GM18951 (cell line): ENCODE results near the gene CRY1.
"Not testable (repeated sequence)": the region's sequence is repeated elsewhere in the genome, so short reads cannot be mapped to it uniquely, and the experiment has no call there.

Experiments
- POLR2A ChIP-seq: IDR thresholded peaks from 4 replicates; pipeline ENCODE4 v1.6.1; 2011; ENCODE audit warnings: mild to moderate bottlenecking; ENCODE audit not compliant: insufficient read length, insufficient read depth; ENCODE audit errors: extremely low read depth
- in situ Hi-C: fragments of 300-500 bp; cut with MboI; formaldehyde crosslinking; loops from one replicate; pipeline ENCODE4 v1.12.0; 2022; ENCODE audit warnings: low sequenced_read_pairs, mixed read lengths, inconsistent platforms; ENCODE audit not compliant: unreplicated experiment

The CRY1 gene

GRCh38 chr12:107125833-107126232, 32.5 kb upstream of the CRY1 start:
- TF ChIP-seq POLR2A, result no peak
- in situ Hi-C loops, result no loop called here

- in situ Hi-C loops, result no loop called here
- TF ChIP-seq POLR2A, result no peak
Measured at GRCh38 chr12:107122452-107122958, 29.2 kb upstream of the CRY1 start.

- in situ Hi-C loops, result no loop called here
- no peak for TF ChIP-seq POLR2A
Measured at GRCh38 chr12:107119091-107119490, 25.7 kb upstream of the CRY1 start.

GRCh38 chr12:107118624-107119023, 25.3 kb upstream of the CRY1 start:
- in situ Hi-C loops, result no loop called here
- TF ChIP-seq POLR2A, result no peak

GRCh38 chr12:107115119-107115518, 21.8 kb upstream of the CRY1 start:
- no peak for TF ChIP-seq POLR2A
- in situ Hi-C loops, result no loop called here

GRCh38 chr12:107111314-107111713, 18.0 kb upstream of the CRY1 start:
- TF ChIP-seq POLR2A, result no peak
- in situ Hi-C loops, result no loop called here

- in situ Hi-C loops, result no loop called here
- TF ChIP-seq POLR2A, result no peak
Measured at GRCh38 chr12:107109726-107110719, 16.7 kb upstream of the CRY1 start.

GRCh38 chr12:107108995-107109508, 15.7 kb upstream of the CRY1 start:
- TF ChIP-seq POLR2A, result no peak
- in situ Hi-C loops, result no loop called here

- in situ Hi-C loops, result not testable (repeated sequence)
Measured at GRCh38 chr12:107108366-107108765, 15.0 kb upstream of the CRY1 start.

- in situ Hi-C loops, result no loop called here
- no peak for TF ChIP-seq POLR2A
Measured at GRCh38 chr12:107107381-107107780, 14.0 kb upstream of the CRY1 start.

GRCh38 chr12:107106241-107107025, 13.1 kb upstream of the CRY1 start:
- TF ChIP-seq POLR2A, result no peak
- in situ Hi-C loops, result no loop called here

GRCh38 chr12:107105410-107105703, 12.0 kb upstream of the CRY1 start:
- in situ Hi-C loops, result no loop called here
- TF ChIP-seq POLR2A, result no peak

- TF ChIP-seq POLR2A, result no peak
- in situ Hi-C loops, result no loop called here
Measured at GRCh38 chr12:107103516-107103915, 10.2 kb upstream of the CRY1 start.
